K562 (cell line): ENCODE measurements around the gene C7. TPM values are rescaled to one million over a fixed set of nuclear protein-coding genes. Genes with fewer than 3 reads are reported as not detected.

Experiments used
- ATAC-seq: fragments of 200-7000 bp; cut with Tn5 transposase; 3 replicates; pipeline ENCODE4 v1.9.1; 2020; ENCODE audit warnings: moderate library complexity
- BruUV-seq: library from RNA; stranded (reverse); fragments of 400-500 nt; replicated peaks from 2 replicates; lab custom pipeline; 2021; lab: Mats Ljungman, UMichigan
- CTCF ChIA-PET: fragments of 300-600 bp; formaldehyde crosslinking; extraction: SDS; loops from one replicate; lab custom pipeline; 2021; ENCODE audit warnings: low intra/inter-chr PET ratio; lab: Yijun Ruan, JAX
- POLR2A ChIA-PET: fragments of 300-600, 350-650 bp; sonication (Branson Sonifier 250); formaldehyde crosslinking; extraction: SDS; loops from one replicate; lab custom pipeline; 2021; ENCODE audit warnings: antibody characterized with exemption, inconsistent platforms; lab: Yijun Ruan, JAX
- DNase-seq, 4 experiments: peaks; one replicate each; pipeline versions ENCODE4 v3.0.0 to v3.0.0-alpha.2; 2011 to 2018; ENCODE audit warnings: low spot score in 3 of 4, mixed read lengths in 3 of 4; ENCODE audit errors: extremely low read depth in 1 of 4
- FAIRE-seq: peaks from 2 replicates; lab custom pipeline; 2011; peaks lifted over from hg19 to GRCh38; lab: Jason Lieb, UNC
- H2AFZ ChIP-seq: 2 replicates; pipeline ENCODE4 v1.6.0; 2011; ENCODE audit warnings: low read depth, low read length, control low read depth, inconsistent platforms
- H3K27ac ChIP-seq: fragments of 200-600 bp; 3 replicates; pipeline ENCODE4 v1.8.0; 2011; ENCODE audit warnings: low read depth, mild to moderate bottlenecking, control low read depth, inconsistent platforms, low read length, moderate library complexity, mixed read lengths; ENCODE audit errors: extremely low read depth
- H3K27me3 ChIP-seq, 2 experiments: fragments of 300-600 bp in 1 of 2; 2 replicates in 1 of 2; 3 replicates in 1 of 2; pipeline versions ENCODE4 v1.6.0 to v1.8.0; 2011; ENCODE audit warnings: inconsistent platforms in 2 of 2, low read length in 2 of 2, mild to moderate bottlenecking in 1 of 2, mixed read lengths in 1 of 2, moderate library complexity in 1 of 2; ENCODE audit not compliant: control insufficient read depth in 2 of 2, insufficient read depth in 2 of 2
- H3K36me3 ChIP-seq: fragments of 300-600 bp; 3 replicates; pipeline ENCODE4 v1.8.0; 2011; ENCODE audit warnings: mild to moderate bottlenecking, low read length, inconsistent platforms; ENCODE audit not compliant: control insufficient read depth, insufficient read depth
- H3K4me1 ChIP-seq, 2 experiments: fragments of 200-600 bp in 1 of 2; replicated peaks in 1 of 2; 2 replicates in 1 of 2; 3 replicates in 1 of 2; pipeline versions ENCODE4 v1.5.1 to v1.8.0; 2011; ENCODE audit warnings: inconsistent platforms in 2 of 2, low read length in 2 of 2, mild to moderate bottlenecking in 1 of 2, mixed read lengths in 1 of 2, moderate library complexity in 1 of 2; ENCODE audit not compliant: control insufficient read depth in 2 of 2, insufficient read depth in 2 of 2
- H3K4me2 ChIP-seq: 2 replicates; pipeline ENCODE4 v1.6.1; 2011; ENCODE audit warnings: low read length, control low read depth, inconsistent platforms, mixed read lengths; ENCODE audit not compliant: insufficient read depth
- H3K4me3 ChIP-seq: fragments of 200-600 bp; sonication (generic), shearing (Covaris generic); 2 replicates; pipeline ENCODE4 v1.5.1; 2016; ENCODE audit warnings: control low read depth, inconsistent platforms
- H3K79me2 ChIP-seq: fragments of 200-600 bp; 3 replicates; pipeline ENCODE4 v1.8.0; 2011; ENCODE audit warnings: low read length, inconsistent platforms; ENCODE audit not compliant: control insufficient read depth, insufficient read depth
- H3K9ac ChIP-seq, 2 experiments: 2 replicates each; pipeline versions ENCODE4 v1.6.0 to v1.6.1; 2011; ENCODE audit warnings: low read depth in 2 of 2, low read length in 2 of 2, control low read depth in 1 of 2, inconsistent platforms in 1 of 2, mild to moderate bottlenecking in 1 of 2, mixed read lengths in 1 of 2; ENCODE audit not compliant: insufficient read depth in 1 of 2
- H3K9me1 ChIP-seq: one replicate; pipeline ENCODE4 v1.6.0; 2011; ENCODE audit warnings: inconsistent platforms, mild to moderate bottlenecking, low read length, moderate library complexity; ENCODE audit not compliant: control insufficient read depth, insufficient read depth
- H3K9me3 ChIP-seq: replicated peaks from 2 replicates; pipeline ENCODE4 v1.5.1; 2011; ENCODE audit warnings: low read depth, low read length, inconsistent platforms; ENCODE audit not compliant: control insufficient read depth, insufficient read depth
- H4K20me1 ChIP-seq: replicated peaks from 2 replicates; pipeline ENCODE4 v1.6.1; 2011; ENCODE audit warnings: low read length, inconsistent platforms, mixed read lengths; ENCODE audit not compliant: control insufficient read depth, insufficient read depth
- ARHGAP35 ChIP-seq: fragments of 450-650 bp; IDR thresholded peaks from 2 replicates; pipeline ENCODE4 v1.6.1; 2018; ENCODE audit not compliant: partially characterized antibody
- ARID1B ChIP-seq: fragments of 450-650 bp; IDR thresholded peaks from 2 replicates; pipeline ENCODE4 v1.6.1; 2016; ENCODE audit warnings: antibody characterized with exemption, mild to moderate bottlenecking, inconsistent platforms
- HCFC1 ChIP-seq: IDR thresholded peaks from 2 replicates; pipeline ENCODE4 v1.6.1; 2012; ENCODE audit warnings: low read depth, low read length, improper control_type of control experiment
- KLF16 ChIP-seq: IDR thresholded peaks from 2 replicates; pipeline ENCODE4 v1.6.1; 2016; ENCODE audit warnings: antibody characterized with exemption
- NCOR1 ChIP-seq: fragments of 450-650 bp; IDR thresholded peaks from 2 replicates; pipeline ENCODE4 v1.6.1; 2016; ENCODE audit warnings: mild to moderate bottlenecking, moderate library complexity
- PURB ChIP-seq: sonication (generic); formaldehyde crosslinking; IDR thresholded peaks from 2 replicates; pipeline ENCODE4 v1.9.0; 2021; ENCODE audit warnings: low read depth, mild to moderate bottlenecking, missing genetic modification reagents
- RAD51 ChIP-seq: fragments of 450-650 bp; IDR thresholded peaks from 2 replicates; pipeline ENCODE4 v1.7.1; 2016; ENCODE audit warnings: low read depth, mild to moderate bottlenecking, borderline replicate concordance
- RCOR1 ChIP-seq, 2 experiments: IDR thresholded peaks; 2 replicates each; pipeline ENCODE4 v1.6.1; 2012; ENCODE audit warnings: low read depth in 2 of 2, low read length in 2 of 2, borderline replicate concordance in 1 of 2, improper control_type of control experiment in 1 of 2
- TCFL5 ChIP-seq: fragments of 250-450 bp; sonication (Bioruptor Pico); conservative IDR thresholded peaks from 2 replicates; pipeline ENCODE4 v1.6.1; 2021; ENCODE audit warnings: mild to moderate bottlenecking, moderate library complexity, matching md5 sums
- TEAD4 ChIP-seq, 2 experiments: sonication (generic) in 1 of 2; formaldehyde crosslinking in 1 of 2; IDR thresholded peaks; 2 replicates each; pipeline versions ENCODE4 v1.6.1 to v1.8.0; 2012 to 2022; ENCODE audit warnings: borderline replicate concordance in 1 of 2, inconsistent platforms in 1 of 2, low read length in 1 of 2, mild to moderate bottlenecking in 1 of 2, missing genetic modification reagents in 1 of 2
- ZFP1 ChIP-seq: fragments of 450-650 bp; formaldehyde crosslinking; IDR thresholded peaks from 2 replicates; pipeline ENCODE4 v1.4.0; 2020; ENCODE audit warnings: mild to moderate bottlenecking, mixed read lengths
- ZNF282 ChIP-seq: sonication (generic); formaldehyde crosslinking; IDR thresholded peaks from 2 replicates; pipeline ENCODE4 v1.8.1; 2023; ENCODE audit warnings: missing genetic modification reagents
- in situ Hi-C: fragments of 300-500 bp; cut with MboI; formaldehyde crosslinking; loops from 4 replicates; pipeline ENCODE4 v1.15.0; 2018; ENCODE audit warnings: inconsistent platforms, mixed read lengths
- intact Hi-C: fragments of 100-400 bp; cut with micrococcal nuclease; formaldehyde crosslinking; loops from 2 replicates; pipeline ENCODE4 v1.14.2; 2022
- polyA plus RNA-seq, 8 experiments: library from polyadenylated mRNA; depleted of rRNA in 4 of 8; stranded (reverse) in 5 of 8; unstranded in 3 of 8; fragments of >200 nt; fragmentation: Nextera tagmentation in 2 of 8; fragmentation: Illumina TruSeq in 1 of 8; extraction: Ambion mirVana in 2 of 8; extraction: Trizol in 1 of 8; gene quantifications; 2 replicates each; pipeline versions ENCODE4 v1.2.1 to v1.2.3, GENCODE V29; 2011 to 2014; ENCODE audit warnings: inconsistent platforms in 1 of 8, missing spikeins in 1 of 8
- total RNA-seq, 7 experiments: library from RNA; depleted of rRNA in 6 of 7; stranded (reverse); fragments of >200 nt in 6 of 7; fragmentation: Illumina TruSeq in 2 of 7; extraction: Trizol in 2 of 7; gene quantifications; 2 replicates each; pipeline versions ENCODE4 v1.2.1 to v1.2.3, GENCODE V29; 2011 to 2021; ENCODE audit warnings: low replicate concordance in 1 of 7
- TF ChIP-seq, protein P1 (sequence below): sonication (generic); formaldehyde crosslinking; IDR thresholded peaks from 2 replicates; pipeline ENCODE4 v1.9.0; 2022; ENCODE audit warnings: mild to moderate bottlenecking, missing genetic modification reagents
- TF ChIP-seq, protein P2 (sequence below): fragments of 250-450 bp; sonication (Bioruptor Pico); IDR thresholded peaks from 2 replicates; pipeline ENCODE4 v1.4.0; 2020
- TF ChIP-seq, protein P3 (sequence below): sonication (generic); formaldehyde crosslinking; IDR thresholded peaks from 2 replicates; pipeline ENCODE4 v1.5.0; 2020; ENCODE audit warnings: missing genetic modification reagents

The C7 gene
- total and polyA plus RNA-seq, 9 of the 15 experiments (the other 6 are each of a cell fraction or from before 2014, with no cell fraction given), result 0.82 TPM; not detected in 8

DNA sequence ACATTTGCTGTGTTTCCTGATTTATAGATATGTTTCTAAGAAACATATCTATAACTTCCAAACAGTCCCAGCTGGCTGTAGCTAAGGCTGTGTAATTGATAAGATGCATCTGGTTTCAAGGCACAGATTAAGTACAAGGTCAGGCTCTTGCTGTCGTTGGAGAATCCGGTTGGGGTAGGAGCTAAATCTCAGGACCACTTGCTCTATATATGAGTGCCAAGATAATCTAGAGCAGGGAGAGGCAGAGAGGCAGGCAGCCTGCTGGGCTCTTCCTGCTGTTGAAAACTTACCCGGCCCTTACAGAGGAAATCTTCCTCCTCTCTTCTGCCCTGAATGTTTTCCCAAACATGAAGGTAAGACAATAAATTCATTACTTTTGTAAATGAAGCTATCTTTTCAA is at the start of gene C7 (continued):
- TF ChIP-seq ZFP1 (CRISPR knock-in tag) (no peak), ARID1B (peak; percentile 53), TEAD4 (IDR thresholded peaks at IDR 0.05; ENCODE audit: low read length) (peak; percentile 72), TEAD4 (CRISPR knock-in tag; IDR thresholded peaks at IDR 0.05; ENCODE audit: borderline replicate concordance) (no peak), PURB (CRISPR knock-in tag) (no peak), RCOR1 (IDR thresholded peaks at IDR 0.05; ENCODE audit: borderline replicate concordance in 1 of 2, low read depth in 2 of 2, low read length in 2 of 2) (peak in 1 of 2 experiments; percentile 80; a peak in 2 of 4 replicates), KLF16 (peak; percentile 68; the same call in 1 of the 2 replicates), TCFL5 (CRISPR knock-in tag) (no peak), NCOR1 (peak; percentile 30; the same call in 1 of the 2 replicates), ZNF282 (no peak)

DNA sequence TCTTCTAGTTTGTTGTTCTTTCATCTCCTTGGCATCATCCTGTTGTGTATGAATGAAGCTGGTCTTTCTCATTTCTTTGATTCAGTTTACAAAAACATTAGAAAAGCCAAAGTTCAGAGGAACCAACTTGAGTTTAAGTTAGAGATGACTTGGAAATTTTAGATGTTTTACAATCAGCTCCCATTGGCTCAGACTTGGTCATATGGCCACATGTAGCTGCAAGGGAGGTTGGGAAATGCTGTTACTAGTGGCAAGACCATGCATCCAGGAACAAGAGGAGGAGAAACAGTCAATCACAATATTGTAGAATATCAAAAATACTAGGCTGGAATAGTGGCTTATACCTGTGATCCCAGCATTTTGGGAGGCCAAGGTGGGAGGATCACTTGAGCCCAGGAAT is 48.6 kb upstream of the C7 start:
- H3K36me3 ChIP-seq, result no peaks in the 10 kb centered on the region
- peaks cover 2% of the 10 kb centered on the region; the same call in 1 of the 2 replicates for H3K9me3 ChIP-seq
- no peak overlapping the region for H3K9ac ChIP-seq
- H2AFZ ChIP-seq, result no peak overlapping the region
- FAIRE-seq (no peak), ATAC-seq (0 out of 3 replicates have a peak, but pooled peaks have one; percentile 35), DNase-seq (no peak)
- H3K4me2 ChIP-seq, result no peak overlapping the region
- no peak overlapping the region for H3K4me3 ChIP-seq
- intact Hi-C loops (no loop called here), in situ Hi-C loops (no loop called here)
- no TSS peak for BruUV-seq
- no peaks in the 10 kb centered on the region for H3K4me1 ChIP-seq
- H3K27ac ChIP-seq, result no peak overlapping the region
- ChIA-PET POLR2A (interaction anchor here (0.7 to 1.9 kb wide), 3 partner anchors 9 to 19 kb away, joined by 3 to 8 read pairs (median 3); no protein-coding TSS in a partner anchor), CTCF (no interaction called here)
- no peaks in the 10 kb centered on the region for H3K27me3 ChIP-seq
- no peaks in the 10 kb centered on the region for H3K9me1 ChIP-seq
- no peaks in the 10 kb centered on the region for H3K79me2 ChIP-seq
- no peaks in the 10 kb centered on the region for H4K20me1 ChIP-seq
- TF ChIP-seq, protein P1, sequence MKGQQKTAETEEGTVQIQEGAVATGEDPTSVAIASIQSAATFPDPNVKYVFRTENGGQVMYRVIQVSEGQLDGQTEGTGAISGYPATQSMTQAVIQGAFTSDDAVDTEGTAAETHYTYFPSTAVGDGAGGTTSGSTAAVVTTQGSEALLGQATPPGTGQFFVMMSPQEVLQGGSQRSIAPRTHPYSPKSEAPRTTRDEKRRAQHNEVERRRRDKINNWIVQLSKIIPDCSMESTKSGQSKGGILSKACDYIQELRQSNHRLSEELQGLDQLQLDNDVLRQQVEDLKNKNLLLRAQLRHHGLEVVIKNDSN (CRISPR knock-in tag), result peak; percentile 65
- TF ChIP-seq ARHGAP35 (no peak), HCFC1 (no peak), RAD51 (peak; percentile 38; the same call in 1 of the 2 replicates)
- TF ChIP-seq, protein P2, sequence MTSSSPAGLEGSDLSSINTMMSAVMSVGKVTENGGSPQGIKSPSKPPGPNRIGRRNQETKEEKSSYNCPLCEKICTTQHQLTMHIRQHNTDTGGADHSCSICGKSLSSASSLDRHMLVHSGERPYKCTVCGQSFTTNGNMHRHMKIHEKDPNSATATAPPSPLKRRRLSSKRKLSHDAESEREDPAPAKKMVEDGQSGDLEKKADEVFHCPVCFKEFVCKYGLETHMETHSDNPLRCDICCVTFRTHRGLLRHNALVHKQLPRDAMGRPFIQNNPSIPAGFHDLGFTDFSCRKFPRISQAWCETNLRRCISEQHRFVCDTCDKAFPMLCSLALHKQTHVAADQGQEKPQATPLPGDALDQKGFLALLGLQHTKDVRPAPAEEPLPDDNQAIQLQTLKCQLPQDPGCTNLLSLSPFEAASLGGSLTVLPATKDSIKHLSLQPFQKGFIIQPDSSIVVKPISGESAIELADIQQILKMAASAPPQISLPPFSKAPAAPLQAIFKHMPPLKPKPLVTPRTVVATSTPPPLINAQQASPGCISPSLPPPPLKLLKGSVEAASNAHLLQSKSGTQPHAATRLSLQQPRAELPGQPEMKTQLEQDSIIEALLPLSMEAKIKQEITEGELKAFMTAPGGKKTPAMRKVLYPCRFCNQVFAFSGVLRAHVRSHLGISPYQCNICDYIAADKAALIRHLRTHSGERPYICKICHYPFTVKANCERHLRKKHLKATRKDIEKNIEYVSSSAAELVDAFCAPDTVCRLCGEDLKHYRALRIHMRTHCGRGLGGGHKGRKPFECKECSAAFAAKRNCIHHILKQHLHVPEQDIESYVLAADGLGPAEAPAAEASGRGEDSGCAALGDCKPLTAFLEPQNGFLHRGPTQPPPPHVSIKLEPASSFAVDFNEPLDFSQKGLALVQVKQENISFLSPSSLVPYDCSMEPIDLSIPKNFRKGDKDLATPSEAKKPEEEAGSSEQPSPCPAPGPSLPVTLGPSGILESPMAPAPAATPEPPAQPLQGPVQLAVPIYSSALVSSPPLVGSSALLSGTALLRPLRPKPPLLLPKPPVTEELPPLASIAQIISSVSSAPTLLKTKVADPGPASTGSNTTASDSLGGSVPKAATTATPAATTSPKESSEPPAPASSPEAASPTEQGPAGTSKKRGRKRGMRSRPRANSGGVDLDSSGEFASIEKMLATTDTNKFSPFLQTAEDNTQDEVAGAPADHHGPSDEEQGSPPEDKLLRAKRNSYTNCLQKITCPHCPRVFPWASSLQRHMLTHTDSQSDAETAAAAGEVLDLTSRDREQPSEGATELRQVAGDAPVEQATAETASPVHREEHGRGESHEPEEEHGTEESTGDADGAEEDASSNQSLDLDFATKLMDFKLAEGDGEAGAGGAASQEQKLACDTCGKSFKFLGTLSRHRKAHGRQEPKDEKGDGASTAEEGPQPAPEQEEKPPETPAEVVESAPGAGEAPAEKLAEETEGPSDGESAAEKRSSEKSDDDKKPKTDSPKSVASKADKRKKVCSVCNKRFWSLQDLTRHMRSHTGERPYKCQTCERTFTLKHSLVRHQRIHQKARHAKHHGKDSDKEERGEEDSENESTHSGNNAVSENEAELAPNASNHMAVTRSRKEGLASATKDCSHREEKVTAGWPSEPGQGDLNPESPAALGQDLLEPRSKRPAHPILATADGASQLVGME (CRISPR knock-in tag), result no peak
- TF ChIP-seq, protein P3, sequence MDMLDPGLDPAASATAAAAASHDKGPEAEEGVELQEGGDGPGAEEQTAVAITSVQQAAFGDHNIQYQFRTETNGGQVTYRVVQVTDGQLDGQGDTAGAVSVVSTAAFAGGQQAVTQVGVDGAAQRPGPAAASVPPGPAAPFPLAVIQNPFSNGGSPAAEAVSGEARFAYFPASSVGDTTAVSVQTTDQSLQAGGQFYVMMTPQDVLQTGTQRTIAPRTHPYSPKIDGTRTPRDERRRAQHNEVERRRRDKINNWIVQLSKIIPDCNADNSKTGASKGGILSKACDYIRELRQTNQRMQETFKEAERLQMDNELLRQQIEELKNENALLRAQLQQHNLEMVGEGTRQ (CRISPR knock-in tag), result peak; percentile 63
